Gastrocnemius medialis (tissue), 4 donors: ENCODE measurements around the gene MOGAT2.

Source experiments
- CTCF ChIP-seq, 5 experiments: fragments of 450-650 bp in 3 of 5; fragments of 200-600 bp in 2 of 5; sonication (generic) in 2 of 5; IDR thresholded peaks in 4 of 5; conservative IDR thresholded peaks in 1 of 5; 1 replicate in 4 of 5; 2 replicates in 1 of 5; pipeline ENCODE4 v1.5.1; 2016 to 2019; ENCODE audit warnings: antibody characterized with exemption in 5 of 5, mild to moderate bottlenecking in 3 of 5, moderate library complexity in 3 of 5
- POLR2A ChIP-seq, 2 donors: fragments of 450-650 bp; IDR thresholded peaks; one replicate each; pipeline ENCODE4 v1.6.1; 2017; ENCODE audit warnings: antibody characterized with exemption in 2 of 2, mild to moderate bottlenecking in 2 of 2, moderate library complexity in 2 of 2

- TF ChIP-seq CTCF (IDR thresholded peaks at IDR 0.05 in 4 of 5, conservative IDR thresholded peaks at IDR 0.05 in 1 of 5) (no peak), POLR2A (IDR thresholded peaks at IDR 0.05) (no peak)
Observed at GRCh38 chr11:75691804-75692203, 25.8 kb upstream of the MOGAT2 start.
